A549 treated with Hydrocortisone at 1 μM for 4 hours (cell line): Measurements from ENCODE around the gene PABPC1L2B. TPM values are rescaled to one million over a fixed set of nuclear protein-coding genes. Genes with fewer than 3 reads are reported as not detected.

Source experiments
- total RNA-seq: library from RNA; stranded (reverse); fragments of 200-300 nt; extraction: Qiagen RNA extraction; gene quantifications from 5 replicates; pipeline ENCODE4 v1.2.3, GENCODE V29; 2022

Gene PABPC1L2B
- not detected in 5 replicates for total RNA-seq

GRCh38 chrX:73002733-73003132 is at the start of gene PABPC1L2B:
PABPC1L2B (plus strand) TSS chrX:73002939; CDS start chrX:73003643, 704 bp downstream.

Other genes with a start within 250 kb of the PABPC1L2B start
- not detected in 5 replicates for gene DMRTC1B, start 226.0 kb upstream of the PABPC1L2B start, total RNA-seq
- not detected in 5 replicates for gene FAM236B, start 220.3 kb upstream of the PABPC1L2B start, total RNA-seq
- not detected in 5 replicates for gene FAM236D, start 194.7 kb upstream of the PABPC1L2B start, total RNA-seq
- gene FAM236C, start 90.3 kb upstream of the PABPC1L2B start, total RNA-seq: not detected in 5 replicates
- not detected in 5 replicates for gene FAM236A, start 64.7 kb upstream of the PABPC1L2B start, total RNA-seq
- 0.17 TPM in 1 of 5 replicates, not detected in the others for gene DMRTC1, start 59.1 kb upstream of the PABPC1L2B start, total RNA-seq
- 0.03 TPM in 1 of 5 replicates, not detected in the others for gene PABPC1L2A, start 76.6 kb downstream of the PABPC1L2B start, total RNA-seq
- 0.76 to 1.3 TPM (median 1.0 TPM) in 5 replicates for gene NAP1L2, start 211.9 kb downstream of the PABPC1L2B start, total RNA-seq